ENCODE measurements around the gene GEN1.

GEN1 gene

DNA sequence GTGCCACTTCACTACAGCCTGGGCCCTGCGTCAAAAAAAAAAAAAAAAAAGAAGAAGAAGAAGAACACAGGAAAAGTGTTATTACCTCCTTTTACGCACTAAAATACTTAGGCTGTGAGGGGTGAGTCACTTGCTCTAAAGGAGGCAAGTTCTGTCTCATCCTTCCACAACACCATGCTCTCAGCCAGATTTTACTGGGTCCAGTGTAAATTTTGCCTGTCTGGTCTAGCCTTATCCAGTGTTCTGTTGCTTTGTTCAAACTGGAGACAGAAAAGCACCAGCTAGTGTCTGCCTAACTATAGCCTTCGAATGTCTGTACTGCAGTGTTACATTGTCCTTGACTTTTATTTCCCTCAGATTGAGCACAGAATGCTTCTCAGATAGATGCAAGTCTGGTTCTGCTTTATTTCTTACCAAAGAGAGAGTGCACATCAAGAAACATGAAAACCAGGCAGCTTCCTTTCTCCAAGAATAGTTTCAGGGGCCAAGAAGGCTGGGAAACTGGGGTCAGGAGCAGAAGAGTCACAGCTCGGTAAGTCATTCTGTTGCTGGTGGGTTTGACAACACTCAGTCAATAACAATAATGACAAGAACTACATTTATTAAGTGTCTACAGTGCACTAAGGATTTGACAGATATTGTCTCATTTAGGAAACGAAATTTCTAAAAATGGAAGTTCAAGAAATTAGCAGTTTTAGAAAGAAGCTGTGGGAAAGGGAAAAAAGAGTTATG lies 59.2 kb downstream of the GEN1 start:
- CTCF ChIA-PET = interaction anchor here (1.0 to 1.4 kb wide), 2 partner anchors 8 to 336 kb away, joined by 3 to 4 read pairs; no protein-coding TSS in a partner anchor
- no peak overlapping the region for H3K4me3 ChIP-seq (ENCODE audit: low read depth, low read length)
- no peak for DNase-seq (ENCODE audit: low read depth, low spot score)
- TF ChIP-seq CTCF (IDR thresholded peaks at IDR 0.05; ENCODE audit: insufficient read depth, low read length, missing control alignments) = no peak
- POLR2A ChIA-PET = no interaction called here

DNA sequence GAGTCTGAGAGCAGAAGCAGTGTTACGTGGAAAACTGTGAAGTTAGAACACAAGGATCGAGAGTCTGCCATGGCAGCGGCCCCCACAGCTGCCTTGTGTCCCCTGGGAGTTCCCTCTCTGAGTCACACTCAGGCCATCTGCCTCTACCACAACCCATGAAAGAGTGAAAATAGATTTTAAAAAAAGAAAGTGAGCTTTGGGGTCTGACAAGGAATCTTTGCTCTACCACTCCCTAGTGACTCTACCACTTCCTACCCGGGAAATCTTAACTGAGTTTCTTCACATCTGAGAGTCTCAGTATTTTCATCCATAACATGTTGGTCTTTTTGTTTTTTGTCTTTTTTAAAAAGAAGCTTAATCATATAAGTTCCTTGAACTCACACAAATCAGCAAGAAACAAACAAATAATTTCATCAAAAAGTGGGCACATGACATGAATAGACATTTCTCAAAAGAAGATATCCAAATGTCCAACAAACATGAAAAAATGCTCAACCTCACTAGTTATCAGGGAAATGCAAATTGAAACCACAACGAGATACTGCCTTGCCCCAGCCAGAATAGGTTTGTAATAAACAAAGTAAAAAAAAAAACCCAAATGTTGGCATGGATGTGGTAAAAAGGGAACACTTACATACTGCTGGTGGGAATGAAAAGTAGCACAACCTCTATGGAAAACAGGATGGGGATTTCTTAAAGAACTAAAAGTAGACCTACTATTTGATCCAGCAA lies 60.0 kb downstream of the GEN1 start:
- POLR2A ChIA-PET = no interaction called here
- no peak for TF ChIP-seq CTCF (IDR thresholded peaks at IDR 0.05; ENCODE audit: insufficient read depth, low read length, missing control alignments)
- no peak overlapping the region for H3K4me3 ChIP-seq (ENCODE audit: low read depth, low read length)
- DNase-seq (ENCODE audit: low read depth, low spot score) = no peak
- CTCF ChIA-PET = interaction anchor here (1.0 to 1.4 kb wide), 2 partner anchors 7 to 336 kb away, joined by 3 to 4 read pairs; no protein-coding TSS in a partner anchor

- TF ChIP-seq CTCF (IDR thresholded peaks at IDR 0.05; ENCODE audit: insufficient read depth, low read length, missing control alignments) = no peak
- POLR2A ChIA-PET = no interaction called here
- CTCF ChIA-PET = interaction anchor here (1.4 to 2.5 kb wide), 2 partner anchors 16 to 335 kb away, joined by 4 to 16 read pairs; no protein-coding TSS in a partner anchor
Observed at GRCh38 chr2:17814601-17815000, 60.7 kb downstream of the GEN1 start.

GRCh38 chr2:17815468-17816184 lies 61.7 kb downstream of the GEN1 start:
- DNase-seq (ENCODE audit: low read depth, low spot score) = no peak
- TF ChIP-seq CTCF (IDR thresholded peaks at IDR 0.05; ENCODE audit: insufficient read depth, low read length, missing control alignments) = no peak
- H3K4me3 ChIP-seq (ENCODE audit: low read depth, low read length) = no peak overlapping the region
- POLR2A ChIA-PET = no interaction called here
- CTCF ChIA-PET = interaction anchor here (1.0 to 2.5 kb wide), 3 partner anchors 15 to 41 kb away, joined by 3 to 16 read pairs (median 4); no protein-coding TSS in a partner anchor

More at GRCh38 chr2:17814601-17815000, 60.7 kb downstream of the GEN1 start:
- H3K4me3 ChIP-seq (ENCODE audit: low read depth, low read length) = no peak overlapping the region
- DNase-seq (ENCODE audit: low read depth, low spot score) = no peak

DNA sequence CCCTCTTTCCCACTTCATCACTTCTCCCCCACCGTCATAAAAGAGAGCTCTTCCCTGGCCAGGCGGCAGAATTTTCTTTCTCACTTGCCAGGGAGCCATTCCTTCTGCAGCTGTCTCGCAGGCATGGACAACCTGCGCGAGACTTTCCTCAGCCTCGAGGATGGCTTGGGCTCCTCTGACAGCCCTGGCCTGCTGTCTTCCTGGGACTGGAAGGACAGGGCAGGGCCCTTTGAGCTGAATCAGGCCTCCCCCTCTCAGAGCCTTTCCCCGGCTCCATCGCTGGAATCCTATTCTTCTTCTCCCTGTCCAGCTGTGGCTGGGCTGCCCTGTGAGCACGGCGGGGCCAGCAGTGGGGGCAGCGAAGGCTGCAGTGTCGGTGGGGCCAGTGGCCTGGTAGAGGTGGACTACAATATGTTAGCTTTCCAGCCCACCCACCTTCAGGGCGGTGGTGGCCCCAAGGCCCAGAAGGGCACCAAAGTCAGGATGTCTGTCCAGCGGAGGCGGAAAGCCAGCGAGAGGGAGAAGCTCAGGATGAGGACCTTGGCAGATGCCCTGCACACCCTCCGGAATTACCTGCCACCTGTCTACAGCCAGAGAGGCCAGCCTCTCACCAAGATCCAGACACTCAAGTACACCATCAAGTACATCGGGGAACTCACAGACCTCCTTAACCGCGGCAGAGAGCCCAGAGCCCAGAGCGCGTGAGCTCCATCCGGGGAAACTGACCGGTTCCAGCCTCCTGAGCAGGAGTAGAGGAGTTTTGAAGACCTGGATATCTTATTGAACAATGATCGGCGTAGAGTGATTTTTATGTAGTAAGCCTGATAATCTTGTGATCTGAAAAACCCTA lies 62.7 kb downstream of the GEN1 start, which contains the start of gene MSGN1:
Gene MSGN1 (plus strand): TSS at position 65 of the 850 bp plus-strand sequence. CDS start 59 bp downstream, at position 124.
- DNase-seq (ENCODE audit: low read depth, low spot score) = no peak
- CTCF ChIA-PET = interaction anchor here (1.0 to 2.5 kb wide), 3 partner anchors 14 to 42 kb away, joined by 3 to 16 read pairs (median 4); no protein-coding TSS in a partner anchor
- TF ChIP-seq CTCF (IDR thresholded peaks at IDR 0.05; ENCODE audit: insufficient read depth, low read length, missing control alignments) = no peak
- no peak within 1 kb of the TSS for H3K4me3 ChIP-seq (ENCODE audit: low read depth, low read length)
- POLR2A ChIA-PET = no interaction called here
